HL-60 (cell line): ENCODE data around the gene ALPI.
A peak's percentile ranks its signal among the peaks of the same experiment; 100 is the strongest.

Source experiments
- DNase-seq, 2 experiments: peaks; one replicate each; pipeline ENCODE4 v3.0.0-alpha.2; 2010 to 2020; ENCODE audit warnings: low read depth in 1 of 2, low spot score in 1 of 2
- H3K27ac ChIP-seq: fragments of 250-450 bp; sonication (Bioruptor Pico); replicated peaks from 2 replicates; pipeline ENCODE4 v1.5.1; 2020; ENCODE audit warnings: mild to moderate bottlenecking, moderate library complexity
- H3K27me3 ChIP-seq: fragments of 250-450 bp; sonication (Bioruptor Pico); 2 replicates; pipeline ENCODE4 v1.5.1; 2021; ENCODE audit warnings: mild to moderate bottlenecking, moderate library complexity; ENCODE audit not compliant: insufficient read depth, poor library complexity, severe bottlenecking
- H3K4me3 ChIP-seq: replicated peaks from 2 replicates; pipeline ENCODE4 v1.5.1; 2011; ENCODE audit warnings: mild to moderate bottlenecking, control low read depth, low read length; ENCODE audit not compliant: insufficient read depth
- GABPA ChIP-seq: IDR thresholded peaks from 2 replicates; pipeline ENCODE4 v1.6.1; 2012; ENCODE audit warnings: low read depth
- POLR2AphosphoS5 ChIP-seq: IDR thresholded peaks from 2 replicates; pipeline ENCODE4 v1.6.1; 2012; ENCODE audit warnings: low read depth
- SPI1 ChIP-seq: IDR thresholded peaks from 2 replicates; pipeline ENCODE4 v1.6.1; 2012; ENCODE audit warnings: low read depth, mild to moderate bottlenecking, borderline replicate concordance
- TF ChIP-seq, protein P1 (sequence below): IDR thresholded peaks from 2 replicates; pipeline ENCODE4 v1.6.1; 2012; ENCODE audit warnings: low read depth; ENCODE audit not compliant: insufficient replicate concordance
- TF ChIP-seq, protein P2 (sequence below): IDR thresholded peaks from one replicate; pipeline ENCODE4 v1.5.1; 2011; ENCODE audit warnings: low read length, control low read depth, inconsistent platforms; ENCODE audit not compliant: insufficient read depth

ALPI gene

DNA sequence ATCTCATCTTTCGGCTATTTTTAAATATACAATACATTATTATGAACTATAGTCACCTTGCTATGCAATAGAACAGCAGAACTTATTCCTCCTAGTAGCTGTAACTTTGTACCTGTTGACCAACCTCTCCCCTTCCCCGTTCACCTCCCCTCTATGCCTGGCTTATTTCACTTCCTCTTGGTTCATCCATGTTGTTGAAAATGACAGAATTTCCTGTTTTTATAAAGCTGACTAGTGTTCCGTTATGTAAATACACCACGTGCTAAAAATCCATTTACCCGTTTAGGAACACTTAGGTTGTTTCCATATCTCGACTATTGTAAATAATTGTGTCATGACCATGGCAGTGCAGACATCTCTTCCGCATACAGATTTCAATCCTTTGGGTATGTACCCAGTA is 10.3 kb downstream of the ALPI start:
- TF ChIP-seq SPI1 (peak; percentile 79), POLR2AphosphoS5 (no peak)
- no peak overlapping the region for H3K4me3 ChIP-seq
- no peaks in the 10 kb centered on the region for H3K27me3 ChIP-seq
- H3K27ac ChIP-seq = no peak overlapping the region
- DNase-seq = peak in 1 of 2 experiments; percentile 32

DNA sequence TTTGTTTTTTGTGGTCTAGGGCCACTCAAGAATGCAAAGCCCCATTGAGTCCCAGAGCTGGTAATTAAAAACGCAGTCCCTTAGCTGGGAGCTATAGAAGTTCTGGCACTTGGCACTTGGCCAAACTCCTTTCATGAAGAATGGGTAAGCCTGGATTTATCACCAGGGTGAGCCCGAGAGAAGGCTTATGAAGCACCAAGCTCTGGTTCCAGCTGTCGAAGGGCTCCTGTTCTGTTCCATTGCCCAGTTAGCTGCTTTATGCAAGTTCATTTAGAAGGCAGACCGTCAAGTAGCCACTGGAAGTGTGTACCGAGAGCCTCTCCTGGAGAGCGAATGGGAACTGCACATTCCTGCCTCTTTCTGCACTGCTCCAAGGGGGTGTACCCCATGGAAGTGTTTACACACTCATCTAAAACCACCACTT is 17.5 kb downstream of the ALPI start:
- DNase-seq = no peak
- Histone ChIP-seq H3K27ac (no peak overlapping the region), H3K4me3 (no peak overlapping the region), H3K27me3 (peaks cover 7% of the 10 kb centered on the region)
- TF ChIP-seq, protein P1, sequence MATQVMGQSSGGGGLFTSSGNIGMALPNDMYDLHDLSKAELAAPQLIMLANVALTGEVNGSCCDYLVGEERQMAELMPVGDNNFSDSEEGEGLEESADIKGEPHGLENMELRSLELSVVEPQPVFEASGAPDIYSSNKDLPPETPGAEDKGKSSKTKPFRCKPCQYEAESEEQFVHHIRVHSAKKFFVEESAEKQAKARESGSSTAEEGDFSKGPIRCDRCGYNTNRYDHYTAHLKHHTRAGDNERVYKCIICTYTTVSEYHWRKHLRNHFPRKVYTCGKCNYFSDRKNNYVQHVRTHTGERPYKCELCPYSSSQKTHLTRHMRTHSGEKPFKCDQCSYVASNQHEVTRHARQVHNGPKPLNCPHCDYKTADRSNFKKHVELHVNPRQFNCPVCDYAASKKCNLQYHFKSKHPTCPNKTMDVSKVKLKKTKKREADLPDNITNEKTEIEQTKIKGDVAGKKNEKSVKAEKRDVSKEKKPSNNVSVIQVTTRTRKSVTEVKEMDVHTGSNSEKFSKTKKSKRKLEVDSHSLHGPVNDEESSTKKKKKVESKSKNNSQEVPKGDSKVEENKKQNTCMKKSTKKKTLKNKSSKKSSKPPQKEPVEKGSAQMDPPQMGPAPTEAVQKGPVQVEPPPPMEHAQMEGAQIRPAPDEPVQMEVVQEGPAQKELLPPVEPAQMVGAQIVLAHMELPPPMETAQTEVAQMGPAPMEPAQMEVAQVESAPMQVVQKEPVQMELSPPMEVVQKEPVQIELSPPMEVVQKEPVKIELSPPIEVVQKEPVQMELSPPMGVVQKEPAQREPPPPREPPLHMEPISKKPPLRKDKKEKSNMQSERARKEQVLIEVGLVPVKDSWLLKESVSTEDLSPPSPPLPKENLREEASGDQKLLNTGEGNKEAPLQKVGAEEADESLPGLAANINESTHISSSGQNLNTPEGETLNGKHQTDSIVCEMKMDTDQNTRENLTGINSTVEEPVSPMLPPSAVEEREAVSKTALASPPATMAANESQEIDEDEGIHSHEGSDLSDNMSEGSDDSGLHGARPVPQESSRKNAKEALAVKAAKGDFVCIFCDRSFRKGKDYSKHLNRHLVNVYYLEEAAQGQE = no peak
- TF ChIP-seq POLR2AphosphoS5 (no peak), SPI1 (no peak), GABPA (no peak)
- TF ChIP-seq, protein P2, sequence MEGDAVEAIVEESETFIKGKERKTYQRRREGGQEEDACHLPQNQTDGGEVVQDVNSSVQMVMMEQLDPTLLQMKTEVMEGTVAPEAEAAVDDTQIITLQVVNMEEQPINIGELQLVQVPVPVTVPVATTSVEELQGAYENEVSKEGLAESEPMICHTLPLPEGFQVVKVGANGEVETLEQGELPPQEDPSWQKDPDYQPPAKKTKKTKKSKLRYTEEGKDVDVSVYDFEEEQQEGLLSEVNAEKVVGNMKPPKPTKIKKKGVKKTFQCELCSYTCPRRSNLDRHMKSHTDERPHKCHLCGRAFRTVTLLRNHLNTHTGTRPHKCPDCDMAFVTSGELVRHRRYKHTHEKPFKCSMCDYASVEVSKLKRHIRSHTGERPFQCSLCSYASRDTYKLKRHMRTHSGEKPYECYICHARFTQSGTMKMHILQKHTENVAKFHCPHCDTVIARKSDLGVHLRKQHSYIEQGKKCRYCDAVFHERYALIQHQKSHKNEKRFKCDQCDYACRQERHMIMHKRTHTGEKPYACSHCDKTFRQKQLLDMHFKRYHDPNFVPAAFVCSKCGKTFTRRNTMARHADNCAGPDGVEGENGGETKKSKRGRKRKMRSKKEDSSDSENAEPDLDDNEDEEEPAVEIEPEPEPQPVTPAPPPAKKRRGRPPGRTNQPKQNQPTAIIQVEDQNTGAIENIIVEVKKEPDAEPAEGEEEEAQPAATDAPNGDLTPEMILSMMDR = no peak

DNA sequence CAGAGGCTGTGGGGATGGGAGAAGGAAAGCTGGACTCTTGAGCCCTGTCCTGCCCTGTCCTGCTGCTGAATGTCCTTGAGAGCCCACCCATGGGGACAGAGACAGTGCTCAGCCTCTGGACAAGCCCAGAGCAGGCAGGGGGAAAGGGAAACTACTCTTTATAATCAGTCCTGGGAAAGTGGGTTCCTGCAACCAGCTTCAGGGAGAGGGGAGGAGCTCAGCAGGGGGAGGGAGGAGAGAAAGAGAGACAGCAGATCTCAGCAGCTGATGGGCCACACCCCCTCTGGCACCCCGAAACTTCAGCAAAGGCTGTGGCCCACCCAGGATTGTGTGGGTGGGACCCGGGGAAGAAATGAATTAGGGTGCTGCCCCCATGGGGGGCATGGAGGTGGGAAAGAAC is 20.1 kb downstream of the ALPI start:
- Histone ChIP-seq H3K27me3 (peaks cover 7% of the 10 kb centered on the region), H3K27ac (no peak overlapping the region), H3K4me3 (no peak overlapping the region)
- no peak for TF ChIP-seq POLR2AphosphoS5
- no peak for DNase-seq

DNA sequence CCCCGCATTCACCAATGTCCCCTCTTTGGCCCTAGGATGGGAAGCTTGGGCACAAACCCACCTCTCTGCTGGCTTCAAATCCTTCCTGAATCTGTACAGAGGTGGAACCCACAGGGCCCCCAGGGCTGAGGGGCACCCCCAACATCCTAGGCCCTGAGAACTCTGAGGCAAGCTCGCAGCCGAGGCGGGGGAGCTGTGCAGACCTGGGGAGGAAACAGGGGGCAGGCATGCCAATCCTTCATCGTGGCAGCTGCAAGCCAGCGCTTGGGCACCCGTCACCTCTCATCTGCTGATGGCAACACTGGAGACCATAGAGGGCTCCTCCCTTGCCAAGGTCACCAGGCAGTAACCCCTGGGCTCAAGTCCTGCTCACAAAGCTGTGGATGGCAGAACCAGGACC is 20.8 kb downstream of the ALPI start:
- no peak for DNase-seq

More for the DNA sequence above, 20.8 kb downstream of the ALPI start:
- Histone ChIP-seq H3K4me3 (no peak overlapping the region), H3K27ac (no peak overlapping the region), H3K27me3 (peaks cover 7% of the 10 kb centered on the region)
- TF ChIP-seq, protein P2 = no peak
- no peak for TF ChIP-seq GABPA
- TF ChIP-seq, protein P1 = no peak
- no peak for TF ChIP-seq POLR2AphosphoS5
- no peak for TF ChIP-seq SPI1
